Endothelial cell of umbilical vein (primary cell): ENCODE results near the gene MBD6. TPM values are rescaled to one million over a fixed set of nuclear protein-coding genes. Genes with fewer than 3 reads are reported as not detected.
"Not testable (repeated sequence)": the region's sequence is repeated elsewhere in the genome, so short reads cannot be mapped to it uniquely, and the experiment has no call there.

Experiments
- BruUV-seq: library from RNA; stranded (reverse); fragments of 400-500 nt; replicated peaks from 2 replicates; lab custom pipeline; 2021; lab: Mats Ljungman, UMichigan
- CTCF ChIA-PET: fragments of 300-600, 350-600 bp; sonication (Branson Sonifier 250); formaldehyde crosslinking; loops from one replicate; lab custom pipeline; 2021; ENCODE audit warnings: antibody characterized with exemption, inconsistent platforms; lab: Charles Lee
- POLR2A ChIA-PET: fragments of 300-600, 350-600 bp; sonication (Branson Sonifier 250); formaldehyde crosslinking; loops from one replicate; lab custom pipeline; 2021; ENCODE audit warnings: antibody characterized with exemption, inconsistent platforms; lab: Charles Lee
- DNase-seq: peaks from one replicate; pipeline ENCODE4 v3.0.0-alpha.2; 2011; ENCODE audit warnings: low read depth, low spot score
- FAIRE-seq: peaks from 2 replicates; lab custom pipeline; 2011; peaks lifted over from hg19 to GRCh38; lab: Jason Lieb, UNC
- H2AFZ ChIP-seq: 2 replicates; pipeline ENCODE4 v1.6.0; 2012; ENCODE audit warnings: low read depth, low read length, control low read depth, inconsistent platforms
- H3K27ac ChIP-seq: 2 replicates; pipeline ENCODE4 v1.5.1; 2011; ENCODE audit warnings: low read depth, mild to moderate bottlenecking, control low read depth, low read length, moderate library complexity; ENCODE audit not compliant: insufficient read depth
- H3K27me3 ChIP-seq, 2 experiments: 2 replicates each; pipeline versions ENCODE4 v1.6.0 to v1.6.1; 2011; ENCODE audit warnings: low read length in 2 of 2, mixed read lengths in 1 of 2; ENCODE audit not compliant: control insufficient read depth in 2 of 2, insufficient read depth in 2 of 2
- H3K36me3 ChIP-seq, 2 experiments: 2 replicates in 1 of 2; 3 replicates in 1 of 2; pipeline ENCODE4 v1.5.1; 2011; ENCODE audit warnings: low read length in 2 of 2, mild to moderate bottlenecking in 1 of 2, moderate library complexity in 1 of 2; ENCODE audit not compliant: control insufficient read depth in 2 of 2, insufficient read depth in 2 of 2; ENCODE audit errors: extremely low read depth in 1 of 2
- H3K4me1 ChIP-seq: 3 replicates; pipeline ENCODE4 v1.5.1; 2011; ENCODE audit warnings: mild to moderate bottlenecking, low read length; ENCODE audit not compliant: control insufficient read depth, insufficient read depth; ENCODE audit errors: extremely low read depth
- H3K4me2 ChIP-seq: 2 replicates; pipeline ENCODE4 v1.6.1; 2011; ENCODE audit warnings: low read length, control low read depth, mixed read lengths; ENCODE audit not compliant: insufficient read depth
- H3K4me3 ChIP-seq, 3 experiments: fragments of 200-600 bp in 1 of 3; sonication (generic), shearing (Covaris generic) in 1 of 3; replicated peaks in 1 of 3; 2 replicates each; pipeline ENCODE4 v1.5.1; 2011 to 2016; ENCODE audit warnings: control low read depth in 3 of 3, low read length in 3 of 3, mild to moderate bottlenecking in 2 of 3, inconsistent platforms in 1 of 3, low read depth in 1 of 3, moderate library complexity in 1 of 3; ENCODE audit not compliant: insufficient read depth in 1 of 3
- H3K79me2 ChIP-seq: 2 replicates; pipeline ENCODE4 v1.6.0; 2012; ENCODE audit warnings: low read length, inconsistent platforms; ENCODE audit not compliant: control insufficient read depth, insufficient read depth
- H3K9ac ChIP-seq: replicated peaks from 2 replicates; pipeline ENCODE3; 2011; ENCODE audit warnings: low read length, control low read depth; ENCODE audit not compliant: insufficient read depth; ENCODE audit errors: extremely low read depth
- H3K9me1 ChIP-seq: replicated peaks from 3 replicates; pipeline ENCODE4 v1.6.0; 2011; ENCODE audit warnings: mild to moderate bottlenecking, low read length; ENCODE audit not compliant: control insufficient read depth, insufficient read depth; ENCODE audit errors: extremely low read depth
- H3K9me3 ChIP-seq: replicated peaks from 2 replicates; pipeline ENCODE4 v1.5.1; 2012; ENCODE audit warnings: low read length, inconsistent platforms; ENCODE audit not compliant: control insufficient read depth, insufficient read depth
- H4K20me1 ChIP-seq: replicated peaks from 2 replicates; pipeline ENCODE3; 2011; ENCODE audit warnings: mild to moderate bottlenecking, low read length; ENCODE audit not compliant: control insufficient read depth, insufficient read depth; ENCODE audit errors: extremely low read depth
- CTCF ChIP-seq, 2 donors: IDR thresholded peaks; 1 replicate in 1 of 2; 2 replicates in 1 of 2; pipeline ENCODE4 v1.5.1; 2011; ENCODE audit warnings: low read length in 2 of 2, mild to moderate bottlenecking in 2 of 2, moderate library complexity in 2 of 2, control low read depth in 1 of 2, inconsistent platforms in 1 of 2, low read depth in 1 of 2; ENCODE audit not compliant: insufficient read depth in 1 of 2; ENCODE audit errors: extremely low read depth in 1 of 2
- EZH2 ChIP-seq: IDR thresholded peaks from 2 replicates; pipeline ENCODE4 v1.6.1; 2012; ENCODE audit warnings: borderline replicate concordance, low read depth, mild to moderate bottlenecking, moderate library complexity, low read length, inconsistent platforms; ENCODE audit not compliant: severe bottlenecking
- FOS ChIP-seq: IDR thresholded peaks from 2 replicates; pipeline ENCODE4 v1.6.1; 2011; ENCODE audit warnings: mild to moderate bottlenecking, low read length, moderate library complexity, borderline replicate concordance; ENCODE audit not compliant: insufficient read depth
- GATA2 ChIP-seq: IDR thresholded peaks from 2 replicates; pipeline ENCODE4 v1.7.0; 2011; ENCODE audit warnings: low read depth, mild to moderate bottlenecking, moderate library complexity, mixed read lengths, low read length; ENCODE audit not compliant: insufficient read length, insufficient read depth
- JUN ChIP-seq: IDR thresholded peaks from 2 replicates; pipeline ENCODE4 v1.6.1; 2011; ENCODE audit warnings: borderline replicate concordance, low read depth; ENCODE audit not compliant: insufficient read length, insufficient read depth
- MAX ChIP-seq: IDR thresholded peaks from 2 replicates; pipeline ENCODE4 v1.6.1; 2011; ENCODE audit not compliant: insufficient read depth, insufficient read length
- MYC ChIP-seq: IDR thresholded peaks from one replicate; pipeline ENCODE4 v1.6.1; 2011; ENCODE audit warnings: mild to moderate bottlenecking, low read depth, low read length
- POLR2A ChIP-seq: IDR thresholded peaks from 2 replicates; pipeline ENCODE4 v1.6.1; 2012; ENCODE audit warnings: low read depth, mild to moderate bottlenecking, control low read depth, low read length
- POLR2AphosphoS5 ChIP-seq: IDR thresholded peaks from 2 replicates; pipeline ENCODE4 v1.6.1; 2012; ENCODE audit warnings: low read depth, mild to moderate bottlenecking, control low read depth, low read length, moderate library complexity; ENCODE audit not compliant: insufficient read depth
- dilution Hi-C: fragments of 300-500 bp; cut with MboI; formaldehyde crosslinking; loops from one replicate; pipeline ENCODE4 v1.15.0; 2019; ENCODE audit warnings: low sequenced_read_pairs; ENCODE audit not compliant: extremely low pct_ligation_motif_present
- intact Hi-C: fragments of 100-400 bp; cut with micrococcal nuclease; formaldehyde crosslinking; loops from one replicate; pipeline ENCODE4 v1.10.0; 2022
- polyA plus RNA-seq, 4 experiments: library from polyadenylated mRNA; depleted of rRNA in 3 of 4; stranded (reverse) in 3 of 4; unstranded in 1 of 4; fragments of >200 nt; gene quantifications; 2 replicates each; pipeline versions ENCODE4 v1.2.1 to v1.2.3, GENCODE V29; 2011 to 2012; ENCODE audit warnings: missing spikeins in 1 of 4
- total RNA-seq: library from RNA; stranded (reverse); gene quantifications from 2 replicates; pipeline ENCODE4 v1.2.3, GENCODE V29; 2021

Gene MBD6
- total and polyA plus RNA-seq, 2 donors (not counting 3 experiments of a cell fraction or from before 2014, with no cell fraction given) = 10.6 to 95.2 TPM

- ChIA-PET POLR2A (no interaction called here), CTCF (interaction anchor here (1.2 kb wide), 1 partner anchor 25 kb away, joined by 3 read pairs; no protein-coding TSS in a partner anchor)
- no peaks in the 10 kb centered on the region for H3K9me1 ChIP-seq
Measured at GRCh38 chr12:57558864-57559263, 36.2 kb downstream of the MBD6 start.

GRCh38 chr12:57560516-57560915 is 37.9 kb downstream of the MBD6 start:
- Histone ChIP-seq H3K4me1 (no peaks in the 10 kb centered on the region), H3K36me3 (no peaks in the 10 kb centered on the region), H3K79me2 (no peaks in the 10 kb centered on the region), H3K27me3 (peaks cover 7 to 9% of the 10 kb centered on the region in 2 experiments), H3K9me1 (no peaks in the 10 kb centered on the region), H3K4me2 (no peak overlapping the region), H3K9me3 (no peaks in the 10 kb centered on the region), H4K20me1 (no peaks in the 10 kb centered on the region), H3K9ac (no peak overlapping the region), H3K27ac (no peak overlapping the region), H3K4me3 (no peak overlapping the region), H2AFZ (no peak overlapping the region)
- FAIRE-seq (no peak), DNase-seq (no peak)
- dilution Hi-C loops = no loop called here
- no TSS peak for BruUV-seq
- intact Hi-C loops = no loop called here
- TF ChIP-seq JUN (no peak), GATA2 (no peak), MAX (no peak), FOS (no peak), CTCF (IDR thresholded peaks at IDR 0.05; ENCODE audit: extremely low read depth in 1 of 2, insufficient read depth in 1 of 2, low read depth in 1 of 2, low read length in 2 of 2) (no peak), POLR2A (no peak)
- ChIA-PET CTCF (no interaction called here), POLR2A (no interaction called here)

More at GRCh38 chr12:57558864-57559263, 36.2 kb downstream of the MBD6 start:
- no peak overlapping the region for H3K4me3 ChIP-seq
- no peaks in the 10 kb centered on the region for H3K36me3 ChIP-seq
- no peaks in the 10 kb centered on the region for H3K4me1 ChIP-seq
- no peaks in the 10 kb centered on the region for H3K9me3 ChIP-seq
- BruUV-seq = no TSS peak
- H2AFZ ChIP-seq = no peak overlapping the region
- intact Hi-C loops (no loop called here), dilution Hi-C loops (no loop called here)
- no peaks in the 10 kb centered on the region for H4K20me1 ChIP-seq
- TF ChIP-seq MYC (no peak), GATA2 (no peak), POLR2A (no peak), EZH2 (no peak), POLR2AphosphoS5 (no peak), FOS (no peak)
- no peak for DNase-seq
- FAIRE-seq = no peak
- H3K9ac ChIP-seq = no peak overlapping the region
- peaks cover 13 to 14% of the 10 kb centered on the region in 2 experiments for H3K27me3 ChIP-seq
- no peak overlapping the region for H3K4me2 ChIP-seq
- H3K79me2 ChIP-seq = no peaks in the 10 kb centered on the region
- no peak overlapping the region for H3K27ac ChIP-seq

GRCh38 chr12:57561117-57561516 is 38.5 kb downstream of the MBD6 start:
- H3K79me2 ChIP-seq, H3K9ac ChIP-seq, intact Hi-C loops, dilution Hi-C loops, H3K27me3 ChIP-seq, BruUV-seq, FAIRE-seq, H3K36me3 ChIP-seq, POLR2A ChIA-PET, H3K4me2 ChIP-seq, DNase-seq, H3K9me3 ChIP-seq, H4K20me1 ChIP-seq, H3K4me3 ChIP-seq, H3K27ac ChIP-seq, H3K9me1 ChIP-seq, H2AFZ ChIP-seq, H3K4me1 ChIP-seq: not testable (repeated sequence)
- CTCF ChIA-PET = interaction anchor here (0.6 kb wide), 1 partner anchor 22 kb away, joined by 3 read pairs; no protein-coding TSS in a partner anchor
